ENCODE measurements around the gene NCKAP5. TPM values are rescaled to one million over a fixed set of nuclear protein-coding genes. Genes with fewer than 3 reads are reported as not detected.

NCKAP5 gene
- total RNA-seq, 1 donor from 2014 or later, result 0.87 TPM

GRCh38 chr2:133457861-133458260 lies 110.4 kb downstream of the NCKAP5 start:
- Mint-ChIP-seq H3K27me3 (ENCODE audit: low read depth) (no peaks in the 10 kb centered on the region), H3K36me3 (ENCODE audit: low read depth) (no peaks in the 10 kb centered on the region), H3K4me3 (ENCODE audit: unreplicated experiment) (no peak overlapping the region), H3K9me3 (ENCODE audit: low read depth) (peaks cover 8% of the 10 kb centered on the region), H3K4me1 (ENCODE audit: low read depth) (peaks cover 10% of the 10 kb centered on the region), H3K27ac (ENCODE audit: unreplicated experiment) (no peak overlapping the region)
- TF ChIP-seq CTCF (IDR thresholded peaks at IDR 0.05), result no peak
- no peak for DNase-seq (ENCODE audit: low spot score)

- H3K27me3 Mint-ChIP-seq (ENCODE audit: low read depth), result no peaks in the 10 kb centered on the region
- no peak overlapping the region for H3K4me3 Mint-ChIP-seq (ENCODE audit: unreplicated experiment)
- no peak for TF ChIP-seq CTCF (IDR thresholded peaks at IDR 0.05)
- no peak overlapping the region for H3K27ac Mint-ChIP-seq (ENCODE audit: unreplicated experiment)
- H3K9me3 Mint-ChIP-seq (ENCODE audit: low read depth), result peaks cover 8% of the 10 kb centered on the region
- H3K36me3 Mint-ChIP-seq (ENCODE audit: low read depth), result no peaks in the 10 kb centered on the region
- peaks cover 10% of the 10 kb centered on the region for H3K4me1 Mint-ChIP-seq (ENCODE audit: low read depth)
- DNase-seq (ENCODE audit: low spot score), result no peak
These were observed 111.3 kb downstream of the NCKAP5 start for GRCh38 chr2:133456971-133457370.

- Mint-ChIP-seq H3K9me3 (ENCODE audit: low read depth) (peaks cover 8% of the 10 kb centered on the region), H3K27me3 (ENCODE audit: low read depth) (no peaks in the 10 kb centered on the region), H3K36me3 (ENCODE audit: low read depth) (no peaks in the 10 kb centered on the region), H3K4me3 (ENCODE audit: unreplicated experiment) (no peak overlapping the region), H3K4me1 (ENCODE audit: low read depth) (peaks cover 10% of the 10 kb centered on the region), H3K27ac (ENCODE audit: unreplicated experiment) (no peak overlapping the region)
- no peak for DNase-seq (ENCODE audit: low spot score)
- no peak for TF ChIP-seq CTCF (IDR thresholded peaks at IDR 0.05)
These were observed 112.1 kb downstream of the NCKAP5 start for GRCh38 chr2:133456156-133456555.

GRCh38 chr2:133453032-133453431 lies 115.2 kb downstream of the NCKAP5 start:
- no peak overlapping the region for H3K27ac Mint-ChIP-seq (ENCODE audit: unreplicated experiment)
- no peak for TF ChIP-seq CTCF (IDR thresholded peaks at IDR 0.05)
- no peaks in the 10 kb centered on the region for H3K27me3 Mint-ChIP-seq (ENCODE audit: low read depth)
- peaks cover 3% of the 10 kb centered on the region for H3K4me1 Mint-ChIP-seq (ENCODE audit: low read depth)
- no peak overlapping the region for H3K4me3 Mint-ChIP-seq (ENCODE audit: unreplicated experiment)
- H3K36me3 Mint-ChIP-seq (ENCODE audit: low read depth), result no peaks in the 10 kb centered on the region
- no peak for DNase-seq (ENCODE audit: low spot score)
- peaks cover 8% of the 10 kb centered on the region for H3K9me3 Mint-ChIP-seq (ENCODE audit: low read depth)

GRCh38 chr2:133452583-133452982 lies 115.7 kb downstream of the NCKAP5 start:
- Mint-ChIP-seq H3K9me3 (ENCODE audit: low read depth) (peaks cover 8% of the 10 kb centered on the region), H3K4me3 (ENCODE audit: unreplicated experiment) (no peak overlapping the region), H3K27ac (ENCODE audit: unreplicated experiment) (no peak overlapping the region), H3K27me3 (ENCODE audit: low read depth) (no peaks in the 10 kb centered on the region), H3K4me1 (ENCODE audit: low read depth) (no peaks in the 10 kb centered on the region), H3K36me3 (ENCODE audit: low read depth) (no peaks in the 10 kb centered on the region)
- no peak for DNase-seq (ENCODE audit: low spot score)
- TF ChIP-seq CTCF (IDR thresholded peaks at IDR 0.05), result no peak

Measured in chondrocyte (in vitro differentiated cells).